GM21737 (cell line): ENCODE measurements around the gene ICE1.
A peak's percentile ranks its signal among the peaks of the same experiment; 100 is the strongest.
"Not testable (repeated sequence)": the region's sequence is repeated elsewhere in the genome, so short reads cannot be mapped to it uniquely, and the experiment has no call there.

Source experiments
- ATAC-seq: cut with Tn5 transposase; IDR thresholded peaks from one replicate; pipeline ENCODE4 v1.9.1; 2021; ENCODE audit warnings: mild to moderate bottlenecking, moderate library complexity; ENCODE audit not compliant: unreplicated experiment

ICE1 gene

DNA sequence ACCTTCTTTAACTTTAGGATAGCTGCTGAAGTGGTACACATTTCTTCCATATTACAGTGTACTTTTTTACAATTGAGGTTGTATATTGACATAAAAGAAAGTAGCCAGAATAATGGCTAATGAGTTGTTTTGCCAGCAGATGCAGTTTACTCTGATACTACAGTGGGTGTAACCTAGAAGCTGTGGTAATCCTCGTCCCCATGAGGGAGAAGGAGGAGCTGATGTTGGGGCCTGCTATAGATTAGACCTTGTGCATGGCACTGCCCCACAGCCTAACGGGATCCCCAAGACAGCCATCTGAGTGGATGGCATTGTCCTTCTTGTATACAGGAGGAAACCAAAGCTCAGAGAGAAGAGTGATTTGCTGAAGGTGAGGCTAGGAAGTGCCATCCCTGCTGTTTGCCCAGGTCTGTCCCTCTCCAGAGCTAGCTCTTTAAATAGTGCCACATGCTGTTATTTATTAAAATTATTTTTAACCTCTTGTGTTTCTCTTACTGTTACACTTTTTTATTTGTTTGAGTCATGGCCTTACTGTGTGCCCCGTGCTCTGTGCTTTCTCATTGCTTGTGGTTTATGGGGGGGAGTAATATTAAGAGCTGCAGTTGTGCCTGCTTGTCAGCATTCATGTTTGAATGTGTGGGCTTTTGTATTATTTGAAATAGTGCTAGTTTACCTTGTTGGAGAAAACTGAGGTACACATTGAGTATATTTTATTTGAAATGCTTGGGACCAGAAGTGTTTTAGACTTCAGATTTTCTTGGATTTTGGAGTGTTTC, 65.3 kb downstream of the ICE1 start:
- no peak for ATAC-seq

DNA sequence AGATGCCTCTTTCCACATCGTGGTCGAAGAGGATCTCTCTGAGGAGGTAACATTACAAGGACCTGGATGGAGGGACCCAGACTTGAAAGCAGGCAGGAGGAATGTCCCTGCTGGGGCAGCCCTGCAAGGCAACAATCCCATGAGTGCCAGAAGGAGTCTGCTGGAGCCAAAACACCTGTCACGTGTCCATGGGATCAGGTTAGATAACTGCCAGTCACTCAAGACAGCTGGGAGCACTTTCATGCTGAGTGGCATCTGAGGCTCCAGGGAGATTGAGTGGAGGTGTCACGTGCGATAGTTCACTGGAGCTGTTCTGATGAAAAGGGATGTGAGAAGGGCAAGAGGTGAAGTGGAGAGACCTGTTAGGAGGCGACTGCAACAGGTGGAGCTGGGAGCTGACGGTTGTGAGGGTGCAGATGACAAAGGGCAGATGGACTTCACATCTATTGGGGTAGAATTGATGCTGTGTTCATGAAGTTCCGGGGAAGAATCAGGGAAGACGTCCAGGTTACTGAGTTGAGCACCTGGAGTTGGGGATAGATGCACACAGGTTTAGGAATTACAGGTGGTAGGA, 68.4 kb downstream of the ICE1 start:
- no peak for ATAC-seq

GRCh38 chr5:5492087-5492933, 69.8 kb downstream of the ICE1 start:
- no peak for ATAC-seq

- not testable (repeated sequence) for ATAC-seq
Observed at GRCh38 chr5:5492934-5493271, 70.4 kb downstream of the ICE1 start.

- ATAC-seq, result peak; percentile 80
Observed at GRCh38 chr5:5494489-5495402, 72.3 kb downstream of the ICE1 start.

GRCh38 chr5:5497152-5497788, 74.8 kb downstream of the ICE1 start:
- no peak for ATAC-seq

DNA sequence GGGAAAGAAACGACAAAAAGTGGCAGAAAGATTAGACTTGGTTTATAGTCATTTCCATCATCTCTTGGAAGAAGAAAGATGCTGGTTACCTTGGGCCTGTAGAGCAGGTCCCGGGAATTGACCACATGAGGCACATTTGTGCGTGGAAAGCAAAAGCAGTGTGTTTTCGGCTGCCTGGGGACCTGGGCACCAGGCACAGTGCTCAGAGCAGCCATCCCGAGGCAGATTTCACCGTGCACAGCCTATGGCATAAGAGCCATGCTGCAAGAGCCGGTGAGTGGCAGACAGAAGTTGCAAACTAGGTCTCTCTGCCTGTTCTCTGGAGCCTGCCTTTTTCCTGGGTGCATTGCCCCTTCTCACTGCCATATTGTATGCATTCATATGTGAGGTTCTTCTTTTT, 77.0 kb downstream of the ICE1 start:
- ATAC-seq, result no peak

- no peak for ATAC-seq
Observed at GRCh38 chr5:5504325-5504724, 81.8 kb downstream of the ICE1 start.

DNA sequence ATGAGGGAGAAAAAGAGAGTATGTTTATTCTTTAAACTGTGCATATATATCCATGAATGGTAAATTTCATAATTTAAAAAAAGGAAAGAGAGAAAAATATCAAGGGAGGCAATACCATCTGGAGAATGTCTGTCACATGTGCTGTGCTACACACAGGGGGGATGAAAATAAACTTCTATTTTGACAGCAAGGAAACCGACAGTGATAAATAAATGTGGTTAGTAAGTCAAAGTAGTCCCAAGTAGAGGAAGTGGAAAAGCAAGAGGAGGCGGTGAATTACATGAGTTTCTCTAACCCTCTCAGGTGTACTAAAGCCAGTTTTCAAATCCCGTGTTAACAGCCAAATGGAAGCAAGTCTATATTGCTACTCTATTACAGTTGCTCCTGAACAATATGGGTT, 83.3 kb downstream of the ICE1 start:
- ATAC-seq, result no peak

- ATAC-seq, result no peak
Observed at GRCh38 chr5:5508391-5508790, 85.9 kb downstream of the ICE1 start.

- no peak for ATAC-seq
Observed at GRCh38 chr5:5511904-5512416, 89.5 kb downstream of the ICE1 start.

- no peak for ATAC-seq
Observed at GRCh38 chr5:5512543-5512942, 90.1 kb downstream of the ICE1 start.

DNA sequence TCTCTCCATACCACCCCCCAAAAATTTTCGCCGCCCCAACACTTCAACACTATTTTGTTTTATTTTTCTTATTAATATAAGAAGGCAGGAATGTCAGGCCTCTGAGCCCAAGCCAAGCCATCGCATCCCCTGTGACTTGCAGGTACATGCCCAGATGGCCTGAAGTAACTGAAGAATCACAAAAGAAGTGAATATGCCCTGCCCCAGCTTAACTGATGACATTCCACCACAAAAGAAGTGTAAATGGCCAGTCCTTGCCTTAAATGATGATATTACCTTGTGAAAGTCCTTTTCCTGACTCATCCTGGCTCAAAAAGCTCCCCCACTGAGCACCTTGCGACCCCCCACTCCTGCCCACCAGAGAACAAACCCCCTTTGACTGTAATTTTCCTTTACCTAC, 98.1 kb downstream of the ICE1 start:
- not testable (repeated sequence) for ATAC-seq

DNA sequence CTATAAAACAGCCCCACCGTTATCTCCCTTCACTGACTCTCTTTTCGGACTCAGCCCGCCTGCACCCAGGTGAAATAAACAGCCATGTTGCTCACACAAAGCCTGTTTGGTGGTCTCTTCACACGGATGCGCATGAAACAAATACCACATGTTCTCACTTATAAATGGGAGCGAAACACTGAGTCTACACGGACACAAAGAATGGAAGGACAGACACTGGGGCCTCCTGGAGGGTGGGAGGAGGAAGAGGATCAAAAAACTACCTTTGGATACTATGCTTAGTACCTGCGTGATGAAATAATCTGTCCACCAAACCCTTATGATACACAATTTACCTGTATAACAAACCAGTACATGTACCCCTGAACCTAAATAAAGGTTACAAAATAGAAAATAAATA, 98.6 kb downstream of the ICE1 start:
- no peak for ATAC-seq

DNA sequence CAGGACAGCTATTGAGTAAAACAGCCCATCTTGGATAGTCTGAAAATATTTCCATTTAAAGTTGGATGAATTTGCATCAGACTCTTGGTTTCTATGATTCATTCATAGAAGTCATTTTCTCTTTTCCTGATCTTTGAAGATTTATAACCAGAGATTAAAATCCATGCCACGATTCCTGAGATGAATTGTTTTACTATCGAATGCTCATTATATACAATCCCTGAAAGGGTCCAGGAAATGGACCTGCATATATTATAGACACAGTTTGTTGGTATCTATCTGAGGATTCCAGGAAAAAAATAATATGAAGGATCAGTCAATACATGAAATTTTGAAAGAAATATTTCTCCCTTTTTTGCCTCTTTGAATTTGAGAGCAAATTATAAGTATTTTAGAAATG, 99.0 kb downstream of the ICE1 start:
- ATAC-seq, result no peak

DNA sequence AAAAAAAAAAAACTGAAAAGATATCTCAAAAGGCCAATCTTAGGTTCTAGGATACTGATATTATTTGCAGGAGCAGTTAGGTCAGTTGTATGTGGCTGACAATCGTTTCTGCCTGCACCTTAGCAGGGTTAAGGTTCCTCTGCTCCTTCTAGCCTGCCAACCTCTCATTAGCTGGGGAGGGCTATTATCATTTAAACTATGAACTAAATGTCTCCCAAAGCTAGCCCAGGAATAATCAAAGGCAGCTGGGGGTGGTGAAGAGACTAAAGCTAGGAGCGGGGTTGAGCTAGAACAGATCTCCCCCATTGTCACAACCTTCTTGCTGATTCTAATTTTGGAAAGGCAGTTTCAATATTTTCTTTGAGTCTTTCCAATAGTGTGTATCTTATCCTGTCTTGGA, 99.9 kb downstream of the ICE1 start:
- ATAC-seq, result no peak

GRCh38 chr5:5523066-5523505, 100.6 kb downstream of the ICE1 start:
- peak; percentile 87 for ATAC-seq

GRCh38 chr5:5524327-5524726, 101.8 kb downstream of the ICE1 start:
- no peak for ATAC-seq

DNA sequence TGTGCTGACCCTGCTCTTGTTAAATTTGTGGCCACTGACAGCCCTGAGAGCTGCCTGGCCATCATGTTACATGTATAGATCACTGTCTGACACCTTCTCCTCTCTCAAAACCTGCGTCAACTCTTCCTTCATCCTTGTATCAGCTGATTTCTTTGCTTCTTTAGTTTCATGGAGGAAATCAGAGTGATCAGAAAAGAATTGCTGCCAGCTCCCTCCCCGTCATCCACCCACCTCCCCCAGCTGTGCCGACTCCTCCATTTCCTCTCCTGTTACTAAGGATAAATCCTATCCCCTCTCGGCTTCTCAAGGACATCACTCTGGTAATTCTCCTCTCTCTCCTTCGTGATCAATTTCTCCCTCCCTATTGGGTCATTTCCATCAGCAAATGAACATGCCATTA, 108.9 kb downstream of the ICE1 start:
- no peak for ATAC-seq
